Activated CD4-positive, alpha-beta T cell treated with anti-CD3 and anti-CD28 coated beads, Interleukin-2, amount 10 ng/mL, durations not matched to agents 7 days and 5 days (primary cell): ENCODE measurements around the gene CD70. TPM values are rescaled to one million over a fixed set of nuclear protein-coding genes. Genes with fewer than 3 reads are reported as not detected.
"Not testable (repeated sequence)": the region's sequence is repeated elsewhere in the genome, so short reads cannot be mapped to it uniquely, and the experiment has no call there.

Source experiments
- CTCF ChIA-PET: fragments of 350-600 bp; sonication (Branson Sonifier 250); formaldehyde crosslinking; loops from one replicate; lab custom pipeline; 2021; ENCODE audit warnings: antibody characterized with exemption; lab: Charles Lee
- POLR2A ChIA-PET: fragments of 350-600 bp; sonication (Branson Sonifier 250); formaldehyde crosslinking; loops from one replicate; lab custom pipeline; 2021; ENCODE audit warnings: antibody characterized with exemption; lab: Charles Lee
- DNase-seq: peaks from one replicate; pipeline ENCODE4 v3.0.0-alpha.2; 2020
- H3K27ac Mint-ChIP-seq: one replicate; pipeline ENCODE4 v1.8.0; 2021; ENCODE audit warnings: mild to moderate bottlenecking, moderate library complexity, mixed read lengths
- H3K27me3 Mint-ChIP-seq: one replicate; pipeline ENCODE4 v1.8.0; 2021; ENCODE audit warnings: mixed read lengths
- H3K36me3 Mint-ChIP-seq: one replicate; pipeline ENCODE4 v1.8.0; 2021; ENCODE audit warnings: low read depth, mixed read lengths
- H3K4me1 Mint-ChIP-seq: one replicate; pipeline ENCODE4 v1.8.0; 2021; ENCODE audit warnings: mixed read lengths
- H3K4me3 Mint-ChIP-seq: one replicate; pipeline ENCODE4 v1.8.0; 2021; ENCODE audit warnings: mild to moderate bottlenecking, moderate library complexity, mixed read lengths
- H3K9me3 Mint-ChIP-seq: one replicate; pipeline ENCODE4 v1.8.0; 2021; ENCODE audit warnings: mixed read lengths
- total RNA-seq, 2 experiments: library from RNA; stranded (reverse); gene quantifications; one replicate each; pipeline ENCODE4 v1.2.3, GENCODE V29; 2021

CD70 gene
- total RNA-seq, 2 experiments from 2014 or later = 12.6 to 12.9 TPM

- Mint-ChIP-seq H3K4me1 (peaks cover 8% of the 10 kb centered on the region), H3K27ac (no peak overlapping the region), H3K36me3 (no peaks in the 10 kb centered on the region), H3K27me3 (no peaks in the 10 kb centered on the region), H3K4me3 (no peak overlapping the region), H3K9me3 (no peaks in the 10 kb centered on the region)
- DNase-seq = no peak
- CTCF ChIA-PET = interaction anchor here (0.7 kb wide), 1 partner anchor 17 kb away, joined by 3 read pairs; no protein-coding TSS in a partner anchor
- POLR2A ChIA-PET = no interaction called here
These were observed 34.9 kb downstream of the CD70 start for GRCh38 chr19:6556043-6556449.

GRCh38 chr19:6551607-6552450 is 39.1 kb downstream of the CD70 start:
- Mint-ChIP-seq H3K4me1 (peaks cover 16% of the 10 kb centered on the region), H3K4me3 (peak overlapping the region; percentile 11), H3K27me3 (peaks cover 2% of the 10 kb centered on the region), H3K27ac (no peak overlapping the region), H3K9me3 (no peaks in the 10 kb centered on the region), H3K36me3 (no peaks in the 10 kb centered on the region)
- peak; percentile 61 for DNase-seq
- ChIA-PET POLR2A (no interaction called here), CTCF (interaction anchor here (0.5 to 1.8 kb wide), 13 partner anchors 13 to 517 kb away, joined by 3 to 5 read pairs (median 3); partner anchors contain the start of gene GPR108)

- Mint-ChIP-seq H3K27ac (no peak overlapping the region), H3K4me1 (peaks cover 16% of the 10 kb centered on the region), H3K9me3 (no peaks in the 10 kb centered on the region), H3K36me3 (no peaks in the 10 kb centered on the region), H3K27me3 (peaks cover 2% of the 10 kb centered on the region), H3K4me3 (no peak overlapping the region)
- DNase-seq = no peak
- ChIA-PET POLR2A (no interaction called here), CTCF (interaction anchor here (0.7 to 1.8 kb wide), 4 partner anchors 13 to 187 kb away, joined by 3 to 4 read pairs (median 3); partner anchors contain the start of gene GPR108)
These were observed 39.9 kb downstream of the CD70 start for GRCh38 chr19:6551091-6551490.

GRCh38 chr19:6550679-6551078 is 40.3 kb downstream of the CD70 start:
- H3K4me3 Mint-ChIP-seq, CTCF ChIA-PET, H3K27ac Mint-ChIP-seq: not testable (repeated sequence)

GRCh38 chr19:6543866-6544347 is 47.0 kb downstream of the CD70 start:
- Mint-ChIP-seq H3K4me1 (peaks cover 8% of the 10 kb centered on the region), H3K27me3 (no peaks in the 10 kb centered on the region), H3K36me3 (no peaks in the 10 kb centered on the region), H3K4me3 (no peak overlapping the region), H3K27ac (peak overlapping the region; percentile 5), H3K9me3 (no peaks in the 10 kb centered on the region)
- no peak for DNase-seq
- ChIA-PET CTCF (interaction anchor here (0.6 to 0.8 kb wide), 2 partner anchors 36 to 320 kb away, joined by 3 to 5 read pairs; no protein-coding TSS in a partner anchor), POLR2A (no interaction called here)

More at GRCh38 chr19:6550679-6551078, 40.3 kb downstream of the CD70 start:
- H3K9me3 Mint-ChIP-seq, H3K27me3 Mint-ChIP-seq, POLR2A ChIA-PET, DNase-seq, H3K36me3 Mint-ChIP-seq: not testable (repeated sequence)
- peaks cover 16% of the 10 kb centered on the region for H3K4me1 Mint-ChIP-seq

- Mint-ChIP-seq H3K27me3 (no peaks in the 10 kb centered on the region), H3K27ac (no peak overlapping the region), H3K36me3 (peaks cover 4% of the 10 kb centered on the region), H3K9me3 (peaks cover 2% of the 10 kb centered on the region), H3K4me3 (no peak overlapping the region), H3K4me1 (peaks cover 20% of the 10 kb centered on the region)
- DNase-seq = no peak
- ChIA-PET CTCF (interaction anchor here (1.0 to 1.2 kb wide), 2 partner anchors 196 to 198 kb away, joined by 3 read pairs; partner anchors contain the start of gene GPR108), POLR2A (no interaction called here)
These were observed 49.8 kb downstream of the CD70 start for GRCh38 chr19:6540918-6541689.

GRCh38 chr19:6539514-6539913 is 51.4 kb downstream of the CD70 start:
- POLR2A ChIA-PET = no interaction called here
- Mint-ChIP-seq H3K9me3 (peaks cover 9% of the 10 kb centered on the region), H3K36me3 (peaks cover 10% of the 10 kb centered on the region), H3K27me3 (peaks cover under 1% of the 10 kb centered on the region), H3K27ac (no peak overlapping the region), H3K4me3 (no peak overlapping the region), H3K4me1 (peaks cover 28% of the 10 kb centered on the region)
- DNase-seq = no peak
- CTCF ChIA-PET = interaction anchor here (1.1 kb wide), 1 partner anchor 17 kb away, joined by 3 read pairs; no protein-coding TSS in a partner anchor

Other genes with a start within 250 kb of the CD70 start
- gene CLPP, start 229.6 kb downstream of the CD70 start, total RNA-seq = 100 to 1,000 TPM; 124 to 125 TPM
- gene ALKBH7, start 218.4 kb downstream of the CD70 start, total RNA-seq = 10 to 100 TPM; 32.8 to 48.2 TPM
- 1 to 10 TPM; 2.4 TPM for gene PSPN, start 215.2 kb downstream of the CD70 start, total RNA-seq
- gene GTF2F1, start 198.0 kb downstream of the CD70 start, total RNA-seq = 10 to 100 TPM; 61.4 to 67.7 TPM
- 100 to 1,000 TPM; 301 to 308 TPM for gene KHSRP, start 166.3 kb downstream of the CD70 start, total RNA-seq
- under 1 TPM; 0.42 to 0.55 TPM for gene SLC25A41, start 157.4 kb downstream of the CD70 start, total RNA-seq
- 10 to 100 TPM; 19.4 to 24.8 TPM for gene SLC25A23, start 131.4 kb downstream of the CD70 start, total RNA-seq
- under 1 TPM; 0.33 to 0.64 TPM for gene CRB3, start 126.9 kb downstream of the CD70 start, total RNA-seq
- gene DENND1C, start 109.4 kb downstream of the CD70 start, total RNA-seq = 100 to 1,000 TPM in 1 of 2 experiments, 10 to 100 TPM in 1; 100.0 to 104 TPM
- gene TUBB4A, start 88.8 kb downstream of the CD70 start, total RNA-seq = 1 to 10 TPM; 1.2 to 2.5 TPM
- gene TNFSF9, start 60.1 kb downstream of the CD70 start, total RNA-seq = 1 to 10 TPM; 1.1 to 1.5 TPM
- 10 to 100 TPM; 20.2 to 20.8 TPM for gene TNFSF14, start 79.0 kb upstream of the CD70 start, total RNA-seq
- not detected for gene C3, start 129.5 kb upstream of the CD70 start, total RNA-seq
- 10 to 100 TPM; 64.6 TPM for gene GPR108, start 146.4 kb upstream of the CD70 start, total RNA-seq
- 10 to 100 TPM; 11.1 to 11.2 TPM for gene TRIP10, start 148.5 kb upstream of the CD70 start, total RNA-seq
- 10 to 100 TPM; 31.5 to 35.2 TPM for gene SH2D3A, start 176.3 kb upstream of the CD70 start, total RNA-seq
- gene VAV1, start 181.6 kb upstream of the CD70 start, total RNA-seq = 100 to 1,000 TPM; 123 to 132 TPM